ENCODE measurements around the gene DBF4B.
"Not testable (repeated sequence)": the region's sequence is repeated elsewhere in the genome, so short reads cannot be mapped to it uniquely, and the experiment has no call there.

Gene DBF4B

GRCh38 chr17:44747566-44747965 lies 39.1 kb downstream of the DBF4B start:
- Mint-ChIP-seq H3K4me1 (ENCODE audit: low read depth) (no peaks in the 10 kb centered on the region), H3K4me3 (no peak overlapping the region), H3K9me3 (no peaks in the 10 kb centered on the region), H3K27me3 (ENCODE audit: low read depth) (no peaks in the 10 kb centered on the region), H3K36me3 (ENCODE audit: low read depth) (peaks cover 20% of the 10 kb centered on the region), H3K27ac (no peak overlapping the region)
- no peak for DNase-seq (ENCODE audit: low spot score)

- Mint-ChIP-seq H3K27ac (no peak overlapping the region), H3K27me3 (ENCODE audit: low read depth) (no peaks in the 10 kb centered on the region), H3K4me3 (no peak overlapping the region), H3K9me3 (no peaks in the 10 kb centered on the region), H3K36me3 (ENCODE audit: low read depth) (peaks cover 18% of the 10 kb centered on the region), H3K4me1 (ENCODE audit: low read depth) (no peaks in the 10 kb centered on the region)
- no peak for DNase-seq (ENCODE audit: low spot score)
Measured at GRCh38 chr17:44749076-44749979, 40.9 kb downstream of the DBF4B start.

GRCh38 chr17:44749980-44750318 lies 41.5 kb downstream of the DBF4B start:
- Mint-ChIP-seq H3K4me1 (ENCODE audit: low read depth) (no peaks in the 10 kb centered on the region), H3K27me3 (ENCODE audit: low read depth) (no peaks in the 10 kb centered on the region)

GRCh38 chr17:44751331-44751730 lies 42.9 kb downstream of the DBF4B start:
- no peak for DNase-seq (ENCODE audit: low spot score)
- H3K36me3 Mint-ChIP-seq (ENCODE audit: low read depth) = peaks cover 18% of the 10 kb centered on the region
- H3K27me3 Mint-ChIP-seq (ENCODE audit: low read depth) = no peaks in the 10 kb centered on the region
- H3K4me3 Mint-ChIP-seq = no peak overlapping the region
- no peaks in the 10 kb centered on the region for H3K9me3 Mint-ChIP-seq
- no peaks in the 10 kb centered on the region for H3K4me1 Mint-ChIP-seq (ENCODE audit: low read depth)
- no peak overlapping the region for H3K27ac Mint-ChIP-seq

More at GRCh38 chr17:44749980-44750318, 41.5 kb downstream of the DBF4B start:
- Mint-ChIP-seq H3K4me3 (no peak overlapping the region), H3K9me3 (no peaks in the 10 kb centered on the region), H3K36me3 (ENCODE audit: low read depth) (peaks cover 18% of the 10 kb centered on the region), H3K27ac (no peak overlapping the region)
- no peak for DNase-seq (ENCODE audit: low spot score)

- no peak for DNase-seq (ENCODE audit: low spot score)
- no peak overlapping the region for H3K4me3 Mint-ChIP-seq
- H3K27me3 Mint-ChIP-seq (ENCODE audit: low read depth) = no peaks in the 10 kb centered on the region
- H3K36me3 Mint-ChIP-seq (ENCODE audit: low read depth) = peaks cover 18% of the 10 kb centered on the region
- no peak overlapping the region for H3K27ac Mint-ChIP-seq
- no peaks in the 10 kb centered on the region for H3K9me3 Mint-ChIP-seq
- no peaks in the 10 kb centered on the region for H3K4me1 Mint-ChIP-seq (ENCODE audit: low read depth)
Measured at GRCh38 chr17:44751806-44752205, 43.3 kb downstream of the DBF4B start.

GRCh38 chr17:44752953-44753861 lies 44.7 kb downstream of the DBF4B start:
- Mint-ChIP-seq H3K27me3 (ENCODE audit: low read depth) (peaks cover 14% of the 10 kb centered on the region), H3K9me3 (no peaks in the 10 kb centered on the region), H3K36me3 (ENCODE audit: low read depth) (peaks cover 13% of the 10 kb centered on the region), H3K27ac (no peak overlapping the region), H3K4me3 (no peak overlapping the region), H3K4me1 (ENCODE audit: low read depth) (no peaks in the 10 kb centered on the region)
- no peak for DNase-seq (ENCODE audit: low spot score)

- H3K27me3 Mint-ChIP-seq (ENCODE audit: low read depth) = peaks cover 15% of the 10 kb centered on the region
- H3K4me1 Mint-ChIP-seq (ENCODE audit: low read depth) = no peaks in the 10 kb centered on the region
- H3K27ac Mint-ChIP-seq = no peak overlapping the region
- peaks cover 13% of the 10 kb centered on the region for H3K36me3 Mint-ChIP-seq (ENCODE audit: low read depth)
- no peak for DNase-seq (ENCODE audit: low spot score)
- H3K4me3 Mint-ChIP-seq = no peak overlapping the region
- H3K9me3 Mint-ChIP-seq = no peaks in the 10 kb centered on the region
Measured at GRCh38 chr17:44754276-44754675, 45.8 kb downstream of the DBF4B start.

- not testable (repeated sequence) for H3K4me3 Mint-ChIP-seq
- peaks cover 18% of the 10 kb centered on the region for H3K27me3 Mint-ChIP-seq (ENCODE audit: low read depth)
Measured at GRCh38 chr17:44755180-44755579, 46.7 kb downstream of the DBF4B start.

GRCh38 chr17:44757045-44757917 lies 48.8 kb downstream of the DBF4B start:
- H3K4me3 Mint-ChIP-seq = no peak overlapping the region
- no peaks in the 10 kb centered on the region for H3K4me1 Mint-ChIP-seq (ENCODE audit: low read depth)
- H3K36me3 Mint-ChIP-seq (ENCODE audit: low read depth) = no peaks in the 10 kb centered on the region
- no peak overlapping the region for H3K27ac Mint-ChIP-seq
- no peak for DNase-seq (ENCODE audit: low spot score)
- peaks cover 30% of the 10 kb centered on the region for H3K27me3 Mint-ChIP-seq (ENCODE audit: low read depth)
- no peaks in the 10 kb centered on the region for H3K9me3 Mint-ChIP-seq

More at GRCh38 chr17:44755180-44755579, 46.7 kb downstream of the DBF4B start:
- not testable (repeated sequence) for H3K27ac Mint-ChIP-seq; H3K4me1 Mint-ChIP-seq (ENCODE audit: low read depth); DNase-seq (ENCODE audit: low spot score); H3K9me3 Mint-ChIP-seq
- H3K36me3 Mint-ChIP-seq (ENCODE audit: low read depth) = peaks cover 11% of the 10 kb centered on the region

GRCh38 chr17:44757918-44758413 lies 49.5 kb downstream of the DBF4B start:
- Mint-ChIP-seq H3K4me3 (peak overlapping the region; percentile 59), H3K36me3 (ENCODE audit: low read depth) (no peaks in the 10 kb centered on the region), H3K9me3 (no peaks in the 10 kb centered on the region), H3K4me1 (ENCODE audit: low read depth) (no peaks in the 10 kb centered on the region), H3K27me3 (ENCODE audit: low read depth) (peaks cover 30% of the 10 kb centered on the region), H3K27ac (no peak overlapping the region)
- DNase-seq (ENCODE audit: low spot score) = no peak

- Mint-ChIP-seq H3K9me3 (no peaks in the 10 kb centered on the region), H3K4me3 (peak within 1 kb of the TSS; percentile 59), H3K36me3 (ENCODE audit: low read depth) (no peaks in the 10 kb centered on the region), H3K27ac (no peak within 1 kb of the TSS), H3K27me3 (ENCODE audit: low read depth) (peaks cover 31% of the 10 kb centered on the region), H3K4me1 (ENCODE audit: low read depth) (no peaks in the 10 kb centered on the region)
- no peak for DNase-seq (ENCODE audit: low spot score)
Measured at GRCh38 chr17:44758414-44759085, 50.1 kb downstream of the DBF4B start, which contains the start of gene ADAM11. TSS of gene ADAM11 (plus strand) at chr17:44758988. CDS start at chr17:44759200, 212 bp downstream.

GRCh38 chr17:44759086-44759915 lies 50.8 kb downstream of the DBF4B start:
- Mint-ChIP-seq H3K4me3 (peak overlapping the region; percentile 9), H3K9me3 (no peaks in the 10 kb centered on the region), H3K27ac (no peak overlapping the region), H3K36me3 (ENCODE audit: low read depth) (no peaks in the 10 kb centered on the region), H3K4me1 (ENCODE audit: low read depth) (no peaks in the 10 kb centered on the region), H3K27me3 (ENCODE audit: low read depth) (peaks cover 34% of the 10 kb centered on the region)
- no peak for DNase-seq (ENCODE audit: low spot score)

All from T-helper 2 cell treated with Interferon-gamma antibody and Interleukin-4, amounts not matched to agents 5 μg/mL and 100 μg/mL, for 36 hours (primary cell).